ENCODE data around the gene RPL23. TPM values are rescaled to one million over a fixed set of nuclear protein-coding genes. Genes with fewer than 3 reads are reported as not detected.

The RPL23 gene
- total and polyA plus RNA-seq, 10 of the 15 experiments (the other 5 are each of a cell fraction or from before 2014, with no cell fraction given): 2,200 to 4,821 (median 3,043) TPM

DNA sequence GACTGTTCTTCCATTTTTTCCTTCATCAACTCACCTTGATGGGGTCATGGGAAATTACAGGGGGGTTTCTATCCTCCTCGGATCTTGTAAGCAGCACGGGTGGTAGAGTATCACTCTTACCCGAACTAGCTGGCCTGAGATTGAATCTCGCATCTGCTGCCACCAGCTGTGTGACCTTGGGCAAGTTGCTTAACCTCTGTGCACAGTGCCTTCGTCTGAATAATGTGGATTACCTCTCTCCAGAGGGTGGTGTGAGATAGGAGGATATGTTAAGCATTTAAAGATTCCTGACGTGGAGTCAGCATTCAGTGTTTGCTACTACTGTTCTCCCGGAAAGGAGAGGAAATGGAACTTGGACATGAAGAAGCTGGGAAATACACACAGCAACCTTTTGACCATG is 40.8 kb upstream of the RPL23 start (continued):
- TF ChIP-seq SREBF2 (IDR thresholded peaks at IDR 0.05; ENCODE audit: low read length) (no peak), ATF3 (IDR thresholded peaks at IDR 0.05; ENCODE audit: borderline replicate concordance, extremely low read depth, low read depth, low read length) (no peak), ELK1 (IDR thresholded peaks at IDR 0.05; ENCODE audit: low read depth, low read length) (no peak), BCL3 (IDR thresholded peaks at IDR 0.05; ENCODE audit: borderline replicate concordance, insufficient read depth, low read depth, low read length, poor library complexity, severe bottlenecking) (no peak), NBN (IDR thresholded peaks at IDR 0.05) (no peak), EZH2 (IDR thresholded peaks at IDR 0.05; ENCODE audit: borderline replicate concordance, control insufficient read depth, low read depth, low read length) (no peak)
- TF ChIP-seq, protein P1, sequence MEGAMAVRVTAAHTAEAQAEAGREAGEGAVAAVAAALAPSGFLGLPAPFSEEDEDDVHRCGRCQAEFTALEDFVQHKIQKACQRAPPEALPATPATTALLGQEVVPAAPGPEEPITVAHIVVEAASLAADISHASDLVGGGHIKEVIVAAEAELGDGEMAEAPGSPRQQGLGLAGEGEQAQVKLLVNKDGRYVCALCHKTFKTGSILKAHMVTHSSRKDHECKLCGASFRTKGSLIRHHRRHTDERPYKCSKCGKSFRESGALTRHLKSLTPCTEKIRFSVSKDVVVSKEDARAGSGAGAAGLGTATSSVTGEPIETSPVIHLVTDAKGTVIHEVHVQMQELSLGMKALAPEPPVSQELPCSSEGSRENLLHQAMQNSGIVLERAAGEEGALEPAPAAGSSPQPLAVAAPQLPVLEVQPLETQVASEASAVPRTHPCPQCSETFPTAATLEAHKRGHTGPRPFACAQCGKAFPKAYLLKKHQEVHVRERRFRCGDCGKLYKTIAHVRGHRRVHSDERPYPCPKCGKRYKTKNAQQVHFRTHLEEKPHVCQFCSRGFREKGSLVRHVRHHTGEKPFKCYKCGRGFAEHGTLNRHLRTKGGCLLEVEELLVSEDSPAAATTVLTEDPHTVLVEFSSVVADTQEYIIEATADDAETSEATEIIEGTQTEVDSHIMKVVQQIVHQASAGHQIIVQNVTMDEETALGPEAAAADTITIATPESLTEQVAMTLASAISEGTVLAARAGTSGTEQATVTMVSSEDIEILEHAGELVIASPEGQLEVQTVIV (IDR thresholded peaks at IDR 0.05; ENCODE audit: borderline replicate concordance, partially characterized antibody): no peak

Measured in GM12878 (cell line).